ENCODE data around the gene ABCA13. TPM values are rescaled to one million over a fixed set of nuclear protein-coding genes. Genes with fewer than 3 reads are reported as not detected.

Gene ABCA13
- polyA plus RNA-seq, 1 of the 3 experiments (the other 2 are of a cell fraction) = not detected

GRCh38 chr7:48347230-48347825, 176.1 kb downstream of the ABCA13 start (continued):
- TF ChIP-seq, protein P1, sequence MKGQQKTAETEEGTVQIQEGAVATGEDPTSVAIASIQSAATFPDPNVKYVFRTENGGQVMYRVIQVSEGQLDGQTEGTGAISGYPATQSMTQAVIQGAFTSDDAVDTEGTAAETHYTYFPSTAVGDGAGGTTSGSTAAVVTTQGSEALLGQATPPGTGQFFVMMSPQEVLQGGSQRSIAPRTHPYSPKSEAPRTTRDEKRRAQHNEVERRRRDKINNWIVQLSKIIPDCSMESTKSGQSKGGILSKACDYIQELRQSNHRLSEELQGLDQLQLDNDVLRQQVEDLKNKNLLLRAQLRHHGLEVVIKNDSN (IDR thresholded peaks at IDR 0.05; ENCODE audit: borderline replicate concordance, low read depth) = no peak

GRCh38 chr7:48350515-48350914, 179.3 kb downstream of the ABCA13 start:
- 1% methylated on average over 7 of the region's 7 CpGs for WGBS (ENCODE audit: low lambda C conversion rate)
- H3K9ac ChIP-seq = no peak overlapping the region
- no peaks in the 10 kb centered on the region for H3K9me3 ChIP-seq
- POLR2A ChIA-PET = no interaction called here
- no peaks in the 10 kb centered on the region for H3F3A ChIP-seq (replicated peaks; ENCODE audit: insufficient read depth)
- H3K79me2 ChIP-seq (ENCODE audit: insufficient read depth) = no peaks in the 10 kb centered on the region
- CTCF ChIA-PET = no interaction called here
- no peaks in the 10 kb centered on the region for H4K20me1 ChIP-seq (ENCODE audit: insufficient read depth)
- H3K27ac ChIP-seq (ENCODE audit: low read depth in 2 of 2, low read length in 1 of 2) = no peak overlapping the region
- H3K9me2 ChIP-seq = no peaks in the 10 kb centered on the region
- H3K36me3 ChIP-seq (replicated peaks in 1 of 2; ENCODE audit: control insufficient read depth in 1 of 2, insufficient read depth in 2 of 2, low read length in 1 of 2) = no peaks in the 10 kb centered on the region
- H2AFZ ChIP-seq (ENCODE audit: low read depth) = no peak overlapping the region
- no peak overlapping the region for H3K4me3 ChIP-seq (ENCODE audit: low read depth in 2 of 2, low read length in 1 of 2)
- peaks cover 7% of the 10 kb centered on the region for H3K27me3 ChIP-seq (ENCODE audit: insufficient read depth)
- TF ChIP-seq FOXM1 (IDR thresholded peaks at IDR 0.05; ENCODE audit: low read depth) = no peak
- TF ChIP-seq RXRA (IDR thresholded peaks at IDR 0.05; ENCODE audit: borderline replicate concordance, low read depth) = no peak
- no peak for TF ChIP-seq JUND (IDR thresholded peaks at IDR 0.05)
- TF ChIP-seq GATA2 (CRISPR knock-in tag; IDR thresholded peaks at IDR 0.05) = no peak
- TF ChIP-seq MAX (IDR thresholded peaks at IDR 0.05; ENCODE audit: low read depth) = no peak
- TF ChIP-seq, protein P2, sequence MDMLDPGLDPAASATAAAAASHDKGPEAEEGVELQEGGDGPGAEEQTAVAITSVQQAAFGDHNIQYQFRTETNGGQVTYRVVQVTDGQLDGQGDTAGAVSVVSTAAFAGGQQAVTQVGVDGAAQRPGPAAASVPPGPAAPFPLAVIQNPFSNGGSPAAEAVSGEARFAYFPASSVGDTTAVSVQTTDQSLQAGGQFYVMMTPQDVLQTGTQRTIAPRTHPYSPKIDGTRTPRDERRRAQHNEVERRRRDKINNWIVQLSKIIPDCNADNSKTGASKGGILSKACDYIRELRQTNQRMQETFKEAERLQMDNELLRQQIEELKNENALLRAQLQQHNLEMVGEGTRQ (IDR thresholded peaks at IDR 0.05; ENCODE audit: borderline replicate concordance, low read depth, low read length) = no peak
- no peak for TF ChIP-seq GABPA (IDR thresholded peaks at IDR 0.05; ENCODE audit: low read depth)
- no peak for TF ChIP-seq MEF2A (IDR thresholded peaks at IDR 0.05; ENCODE audit: borderline replicate concordance, low read depth)
- TF ChIP-seq CHD2 (IDR thresholded peaks at IDR 0.05; ENCODE audit: low read length, partially characterized antibody) = no peak
- TF ChIP-seq EP300 (IDR thresholded peaks at IDR 0.05; ENCODE audit: borderline replicate concordance in 1 of 2, low read depth in 1 of 2, low read length in 1 of 2) = no peak
- TF ChIP-seq EZH2phosphoT487 (IDR thresholded peaks at IDR 0.05; ENCODE audit: borderline replicate concordance, low read depth) = no peak
- no peak for TF ChIP-seq TCF12 (IDR thresholded peaks at IDR 0.05)
- no peak for TF ChIP-seq TEAD4 (IDR thresholded peaks at IDR 0.05; ENCODE audit: borderline replicate concordance, insufficient read depth)
- no peak for DNase-seq
- H3K4me1 ChIP-seq (ENCODE audit: control insufficient read depth in 1 of 2, insufficient read depth in 2 of 2, low read depth in 1 of 2, low read length in 1 of 2) = no peaks in the 10 kb centered on the region
- no peak overlapping the region for H3K4me2 ChIP-seq

DNA sequence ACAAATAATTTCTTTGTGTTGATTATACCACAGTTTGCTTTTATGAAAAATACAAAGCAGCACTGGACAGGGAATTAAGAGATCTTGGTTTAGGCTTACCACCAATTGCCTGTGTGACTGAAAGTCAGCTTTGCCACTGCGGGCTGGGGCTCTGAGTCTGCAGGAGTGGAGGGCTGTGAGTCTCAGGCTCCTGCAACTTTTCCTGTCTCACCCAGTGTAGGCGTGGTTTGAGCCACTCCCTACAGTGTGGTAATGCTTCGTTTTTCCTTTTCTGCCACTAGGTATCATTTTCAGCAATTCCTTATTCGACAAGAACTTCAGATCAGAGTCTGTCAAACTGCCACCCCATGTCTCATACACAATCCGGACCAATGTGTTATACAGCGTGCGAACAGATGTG, 180.6 kb downstream of the ABCA13 start:
- no peak overlapping the region for H3K9ac ChIP-seq
- ChIA-PET POLR2A (no interaction called here), CTCF (no interaction called here)
- H2AFZ ChIP-seq (ENCODE audit: low read depth) = no peak overlapping the region
- 12% methylated on average over 7 of the region's 7 CpGs for WGBS (ENCODE audit: low lambda C conversion rate)
- no peak overlapping the region for H3K27ac ChIP-seq (ENCODE audit: low read depth in 2 of 2, low read length in 1 of 2)
- H3K4me1 ChIP-seq (ENCODE audit: control insufficient read depth in 1 of 2, insufficient read depth in 2 of 2, low read depth in 1 of 2, low read length in 1 of 2) = no peaks in the 10 kb centered on the region
- H3K27me3 ChIP-seq (ENCODE audit: insufficient read depth) = peaks cover 8% of the 10 kb centered on the region
- no peaks in the 10 kb centered on the region for H3F3A ChIP-seq (replicated peaks; ENCODE audit: insufficient read depth)
- H3K79me2 ChIP-seq (ENCODE audit: insufficient read depth) = no peaks in the 10 kb centered on the region
- H4K20me1 ChIP-seq (ENCODE audit: insufficient read depth) = no peaks in the 10 kb centered on the region
- H3K4me2 ChIP-seq = no peak overlapping the region
- H3K36me3 ChIP-seq (replicated peaks in 1 of 2; ENCODE audit: control insufficient read depth in 1 of 2, insufficient read depth in 2 of 2, low read length in 1 of 2) = no peaks in the 10 kb centered on the region
- no peak for DNase-seq
- no peaks in the 10 kb centered on the region for H3K9me3 ChIP-seq
- H3K4me3 ChIP-seq (ENCODE audit: low read depth in 2 of 2, low read length in 1 of 2) = no peak overlapping the region
- H3K9me2 ChIP-seq = no peaks in the 10 kb centered on the region
- TF ChIP-seq MXI1 (IDR thresholded peaks at IDR 0.05; ENCODE audit: low read depth, low read length) (no peak), RAD21 (IDR thresholded peaks at IDR 0.05; ENCODE audit: low read length) (no peak), MAX (IDR thresholded peaks at IDR 0.05; ENCODE audit: low read depth) (no peak), NRF1 (IDR thresholded peaks at IDR 0.05; ENCODE audit: low read depth, low read length) (no peak), RXRA (IDR thresholded peaks at IDR 0.05; ENCODE audit: borderline replicate concordance, low read depth) (no peak), EZH2phosphoT487 (IDR thresholded peaks at IDR 0.05; ENCODE audit: borderline replicate concordance, low read depth) (no peak), SMC3 (IDR thresholded peaks at IDR 0.05; ENCODE audit: low read depth, low read length) (no peak)
- TF ChIP-seq, protein P3, sequence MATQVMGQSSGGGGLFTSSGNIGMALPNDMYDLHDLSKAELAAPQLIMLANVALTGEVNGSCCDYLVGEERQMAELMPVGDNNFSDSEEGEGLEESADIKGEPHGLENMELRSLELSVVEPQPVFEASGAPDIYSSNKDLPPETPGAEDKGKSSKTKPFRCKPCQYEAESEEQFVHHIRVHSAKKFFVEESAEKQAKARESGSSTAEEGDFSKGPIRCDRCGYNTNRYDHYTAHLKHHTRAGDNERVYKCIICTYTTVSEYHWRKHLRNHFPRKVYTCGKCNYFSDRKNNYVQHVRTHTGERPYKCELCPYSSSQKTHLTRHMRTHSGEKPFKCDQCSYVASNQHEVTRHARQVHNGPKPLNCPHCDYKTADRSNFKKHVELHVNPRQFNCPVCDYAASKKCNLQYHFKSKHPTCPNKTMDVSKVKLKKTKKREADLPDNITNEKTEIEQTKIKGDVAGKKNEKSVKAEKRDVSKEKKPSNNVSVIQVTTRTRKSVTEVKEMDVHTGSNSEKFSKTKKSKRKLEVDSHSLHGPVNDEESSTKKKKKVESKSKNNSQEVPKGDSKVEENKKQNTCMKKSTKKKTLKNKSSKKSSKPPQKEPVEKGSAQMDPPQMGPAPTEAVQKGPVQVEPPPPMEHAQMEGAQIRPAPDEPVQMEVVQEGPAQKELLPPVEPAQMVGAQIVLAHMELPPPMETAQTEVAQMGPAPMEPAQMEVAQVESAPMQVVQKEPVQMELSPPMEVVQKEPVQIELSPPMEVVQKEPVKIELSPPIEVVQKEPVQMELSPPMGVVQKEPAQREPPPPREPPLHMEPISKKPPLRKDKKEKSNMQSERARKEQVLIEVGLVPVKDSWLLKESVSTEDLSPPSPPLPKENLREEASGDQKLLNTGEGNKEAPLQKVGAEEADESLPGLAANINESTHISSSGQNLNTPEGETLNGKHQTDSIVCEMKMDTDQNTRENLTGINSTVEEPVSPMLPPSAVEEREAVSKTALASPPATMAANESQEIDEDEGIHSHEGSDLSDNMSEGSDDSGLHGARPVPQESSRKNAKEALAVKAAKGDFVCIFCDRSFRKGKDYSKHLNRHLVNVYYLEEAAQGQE (IDR thresholded peaks at IDR 0.05; ENCODE audit: low read depth, low read length) = no peak
